Neural cell (in vitro differentiated cells): ENCODE measurements around the gene TGFBR3L. TPM values are rescaled to one million over a fixed set of nuclear protein-coding genes. Genes with fewer than 3 reads are reported as not detected.

ENCODE experiments used
- H2AFZ ChIP-seq: fragments of 200-600, 300-800 bp; sonication (generic), shearing (Covaris generic); 2 replicates; pipeline ENCODE4 v1.6.0; 2014; ENCODE audit warnings: low read depth, mild to moderate bottlenecking, antibody characterized with exemption, low read length, moderate library complexity
- H3F3A ChIP-seq: fragments of 200-600 bp; shearing (Covaris generic); 2 replicates; pipeline ENCODE4 v1.6.1; 2016; ENCODE audit warnings: mild to moderate bottlenecking, moderate library complexity, mixed read lengths, antibody characterized with exemption, low read length; ENCODE audit not compliant: insufficient read depth, poor library complexity, severe bottlenecking
- H3K27ac ChIP-seq: fragments of 200-600, 300-800 bp; sonication (generic), shearing (Covaris generic); 2 replicates; pipeline ENCODE4 v1.5.1; 2014; ENCODE audit warnings: mild to moderate bottlenecking, low read length, moderate library complexity
- H3K27me3 ChIP-seq: fragments of 300-800, 200-600 bp; sonication (generic), shearing (Covaris generic); 2 replicates; pipeline ENCODE4 v1.6.0; 2014; ENCODE audit warnings: mild to moderate bottlenecking, low read depth, low read length, moderate library complexity; ENCODE audit not compliant: insufficient read depth
- H3K36me3 ChIP-seq: fragments of 300-800, 200-600 bp; sonication (generic), shearing (Covaris generic); 2 replicates; pipeline ENCODE4 v1.5.1; 2014; ENCODE audit warnings: mild to moderate bottlenecking, antibody characterized with exemption, low read length, moderate library complexity; ENCODE audit not compliant: insufficient read depth
- H3K4me2 ChIP-seq: fragments of 300-800, 200-600 bp; sonication (generic), shearing (Covaris generic); 2 replicates; pipeline ENCODE4 v1.6.0; 2014; ENCODE audit warnings: mild to moderate bottlenecking, low read length
- H3K4me3 ChIP-seq: fragments of 300-800, 200-600 bp; sonication (generic), shearing (Covaris generic); 2 replicates; pipeline ENCODE4 v1.5.1; 2014; ENCODE audit warnings: mild to moderate bottlenecking, low read length, moderate library complexity
- H3K79me2 ChIP-seq: fragments of 200-600 bp; shearing (Covaris generic); replicated peaks from 2 replicates; pipeline ENCODE4 v1.6.0; 2014; ENCODE audit warnings: mild to moderate bottlenecking, low read length, moderate library complexity; ENCODE audit not compliant: insufficient read depth
- H3K9ac ChIP-seq: fragments of 300-800, 200-600 bp; sonication (generic), shearing (Covaris generic); 2 replicates; pipeline ENCODE4 v1.6.1; 2016; ENCODE audit warnings: mild to moderate bottlenecking, low read length, mixed read lengths
- H3K9me2 ChIP-seq: fragments of 200-600 bp; shearing (Covaris generic); 2 replicates; pipeline ENCODE4 v1.6.1; 2016; ENCODE audit warnings: mild to moderate bottlenecking, low read length, mixed read lengths; ENCODE audit not compliant: insufficient read depth
- H3K9me3 ChIP-seq: fragments of 200-600, 300-800 bp; sonication (generic), shearing (Covaris generic); 2 replicates; pipeline ENCODE4 v1.6.1; 2016; ENCODE audit warnings: mild to moderate bottlenecking, mixed run types, low read length, moderate library complexity, mixed read lengths
- H4K20me1 ChIP-seq: fragments of 200-600 bp; shearing (Covaris generic); 2 replicates; pipeline ENCODE4 v1.6.1; 2016; ENCODE audit warnings: mild to moderate bottlenecking, mixed run types; ENCODE audit not compliant: insufficient read depth
- CTCF ChIP-seq: fragments of 450-650 bp; IDR thresholded peaks from 2 replicates; pipeline ENCODE4 v1.5.1; 2014; ENCODE audit warnings: antibody characterized with exemption, mild to moderate bottlenecking, moderate library complexity; ENCODE audit not compliant: poor library complexity, severe bottlenecking
- EP300 ChIP-seq: fragments of 450-650 bp; conservative IDR thresholded peaks from 2 replicates; pipeline ENCODE4 v1.6.1; 2014; ENCODE audit warnings: antibody characterized with exemption, mild to moderate bottlenecking, moderate library complexity; ENCODE audit not compliant: poor library complexity, severe bottlenecking
- EZH2 ChIP-seq: fragments of 200-600, 300-800 bp; shearing (Covaris generic), sonication (generic); IDR thresholded peaks from 2 replicates; pipeline ENCODE4 v1.6.1; 2014; ENCODE audit warnings: antibody characterized with exemption, low read length, borderline replicate concordance, mild to moderate bottlenecking; ENCODE audit not compliant: insufficient read depth, poor library complexity, severe bottlenecking
- MXI1 ChIP-seq: fragments of 450-650 bp; conservative IDR thresholded peaks from 2 replicates; pipeline ENCODE4 v1.6.1; 2014; ENCODE audit warnings: antibody characterized with exemption, mild to moderate bottlenecking; ENCODE audit not compliant: poor library complexity, severe bottlenecking
- POLR2AphosphoS5 ChIP-seq: IDR thresholded peaks from 2 replicates; pipeline ENCODE4 v1.6.1; 2012
- RAD21 ChIP-seq: fragments of 450-650 bp; conservative IDR thresholded peaks from 2 replicates; pipeline ENCODE4 v1.6.1; 2014; ENCODE audit warnings: antibody characterized with exemption, mild to moderate bottlenecking, moderate library complexity
- REST ChIP-seq: IDR thresholded peaks from 2 replicates; pipeline ENCODE4 v1.6.1; 2012; ENCODE audit warnings: borderline replicate concordance
- SMC3 ChIP-seq: fragments of 450-650 bp; conservative IDR thresholded peaks from 2 replicates; pipeline ENCODE4 v1.6.1; 2014; ENCODE audit warnings: antibody characterized with exemption, mild to moderate bottlenecking, moderate library complexity; ENCODE audit not compliant: poor library complexity
- TAF1 ChIP-seq: IDR thresholded peaks from 2 replicates; pipeline ENCODE4 v1.6.1; 2012; ENCODE audit warnings: low read depth
- polyA plus RNA-seq: library from polyadenylated mRNA; depleted of rRNA; stranded (reverse); fragments of >200 nt; gene quantifications from 2 replicates; pipeline ENCODE4 v1.2.3, GENCODE V29; 2014

TGFBR3L gene
- polyA plus RNA-seq, 1 donor from 2014 or later = not detected

- no peak overlapping the region for H3K27ac ChIP-seq
- H3K4me2 ChIP-seq = no peak overlapping the region
- H3F3A ChIP-seq = no peaks in the 10 kb centered on the region
- no peaks in the 10 kb centered on the region for H3K27me3 ChIP-seq
- no peak for TF ChIP-seq CTCF
- TF ChIP-seq MXI1 = no peak
- no peak for TF ChIP-seq REST
- TF ChIP-seq RAD21 = no peak
- TF ChIP-seq TAF1 = no peak
- TF ChIP-seq EP300 = no peak
- TF ChIP-seq SMC3 = no peak
- TF ChIP-seq POLR2AphosphoS5 = no peak
- TF ChIP-seq EZH2 = no peak
- H3K79me2 ChIP-seq = no peaks in the 10 kb centered on the region
- no peak overlapping the region for H2AFZ ChIP-seq
- no peaks in the 10 kb centered on the region for H3K9me3 ChIP-seq
- H3K36me3 ChIP-seq = no peaks in the 10 kb centered on the region
- H3K9ac ChIP-seq = no peak overlapping the region
- no peaks in the 10 kb centered on the region for H4K20me1 ChIP-seq
- no peaks in the 10 kb centered on the region for H3K9me2 ChIP-seq
- no peak overlapping the region for H3K4me3 ChIP-seq
These were observed 18.3 kb downstream of the TGFBR3L start for GRCh38 chr19:7932930-7933300.

- Histone ChIP-seq H3K9ac (no peak overlapping the region), H3K9me2 (no peaks in the 10 kb centered on the region), H3K4me2 (no peak overlapping the region), H3K27me3 (no peaks in the 10 kb centered on the region), H2AFZ (no peak overlapping the region), H4K20me1 (no peaks in the 10 kb centered on the region), H3K36me3 (no peaks in the 10 kb centered on the region), H3K9me3 (no peaks in the 10 kb centered on the region), H3K79me2 (no peaks in the 10 kb centered on the region), H3K4me3 (no peak overlapping the region), H3K27ac (no peak overlapping the region), H3F3A (no peaks in the 10 kb centered on the region)
- no peak for TF ChIP-seq CTCF
- no peak for TF ChIP-seq EZH2
- no peak for TF ChIP-seq EP300
- TF ChIP-seq MXI1 = no peak
- no peak for TF ChIP-seq RAD21
- TF ChIP-seq POLR2AphosphoS5 = no peak
- no peak for TF ChIP-seq REST
- TF ChIP-seq SMC3 = no peak
- TF ChIP-seq TAF1 = no peak
These were observed 18.8 kb downstream of the TGFBR3L start for GRCh38 chr19:7933411-7933810.
